CD4-positive, alpha-beta memory T cell (primary cell): ENCODE data around the gene SIPA1. TPM values are rescaled to one million over a fixed set of nuclear protein-coding genes. Genes with fewer than 3 reads are reported as not detected.

Experiments
- CTCF ChIA-PET: fragments of 350-600 bp; sonication (Branson Sonifier 250); formaldehyde crosslinking; loops from one replicate; lab custom pipeline; 2021; ENCODE audit warnings: inconsistent platforms; ENCODE audit not compliant: partially characterized antibody; lab: Charles Lee
- POLR2A ChIA-PET: fragments of 350-600 bp; sonication (Branson Sonifier 250); formaldehyde crosslinking; loops from one replicate; lab custom pipeline; 2021; ENCODE audit not compliant: partially characterized antibody; lab: Charles Lee
- DNase-seq, 5 donors: peaks; one replicate each; pipeline versions ENCODE4 v3.0.0 to v3.0.0-alpha.2; 2020 to 2022; ENCODE audit warnings: mixed read lengths in 1 of 5
- H3K27ac ChIP-seq: one replicate; pipeline ENCODE4 v1.7.0; 2013; ENCODE audit warnings: low read depth, low read length
- H3K27me3 ChIP-seq: 2 replicates; pipeline ENCODE4 v1.7.0; 2013; ENCODE audit warnings: mild to moderate bottlenecking, low read length, moderate library complexity; ENCODE audit not compliant: insufficient read depth
- H3K36me3 ChIP-seq: 2 replicates; pipeline ENCODE4 v1.7.0; 2013; ENCODE audit warnings: mild to moderate bottlenecking, low read length, moderate library complexity; ENCODE audit not compliant: insufficient read depth
- H3K4me1 ChIP-seq: 2 replicates; pipeline ENCODE4 v1.7.0; 2013; ENCODE audit warnings: mild to moderate bottlenecking, low read length, moderate library complexity; ENCODE audit not compliant: insufficient read depth
- H3K4me3 ChIP-seq, 2 donors: one replicate each; pipeline ENCODE4 v1.7.0; 2013; ENCODE audit warnings: low read length in 2 of 2, mild to moderate bottlenecking in 1 of 2
- H3K9me3 ChIP-seq, 2 donors: one replicate each; pipeline ENCODE4 v1.7.0; 2013; ENCODE audit warnings: low read length in 2 of 2, control low read depth in 1 of 2; ENCODE audit not compliant: control insufficient read depth in 1 of 2
- H3K27ac Mint-ChIP-seq, 7 donors: one replicate each; pipeline ENCODE4 v1.8.0; 2020 to 2021; ENCODE audit warnings: mixed read lengths in 7 of 7, mild to moderate bottlenecking in 6 of 7, inconsistent platforms in 3 of 7, moderate library complexity in 3 of 7
- H3K27me3 Mint-ChIP-seq, 2 donors: one replicate each; pipeline ENCODE4 v1.8.0; 2020 to 2021; ENCODE audit warnings: mixed read lengths in 2 of 2
- H3K36me3 Mint-ChIP-seq, 2 donors: one replicate each; pipeline ENCODE4 v1.8.0; 2020 to 2021; ENCODE audit warnings: mixed read lengths in 2 of 2, inconsistent platforms in 1 of 2, mild to moderate bottlenecking in 1 of 2
- H3K4me1 Mint-ChIP-seq, 4 donors: one replicate each; pipeline ENCODE4 v1.8.0; 2020 to 2021; ENCODE audit warnings: mixed read lengths in 4 of 4, mild to moderate bottlenecking in 1 of 4
- H3K4me3 Mint-ChIP-seq, 8 donors: one replicate each; pipeline ENCODE4 v1.8.0; 2020 to 2021; ENCODE audit warnings: mixed read lengths in 8 of 8, mild to moderate bottlenecking in 7 of 8, moderate library complexity in 6 of 8, inconsistent platforms in 3 of 8
- H3K9me3 Mint-ChIP-seq, 8 donors: one replicate each; pipeline ENCODE4 v1.8.0; 2020 to 2021; ENCODE audit warnings: mixed read lengths in 8 of 8, mild to moderate bottlenecking in 5 of 8, inconsistent platforms in 3 of 8, moderate library complexity in 1 of 8
- intact Hi-C: fragments of 100-400 bp; cut with micrococcal nuclease; formaldehyde crosslinking; loops from one replicate; pipeline ENCODE4 v1.15.1; 2023
- polyA plus RNA-seq, 2 donors: library from polyadenylated mRNA; unstranded; fragments of 300-500 nt; fragmentation: Illumina TruSeq; gene quantifications; one replicate each; pipeline ENCODE4 v1.2.3, GENCODE V29; 2021
- total RNA-seq, 2 experiments: library from RNA; stranded (reverse); gene quantifications; one replicate each; pipeline ENCODE4 v1.2.3, GENCODE V29; 2021

SIPA1 gene
- total and polyA plus RNA-seq, 4 experiments from 2014 or later = 50.1 to 204 (median 159) TPM

GRCh38 chr11:65692367-65692766, 54.5 kb downstream of the SIPA1 start:
- Mint-ChIP-seq H3K36me3 (no peaks in the 10 kb centered on the region), H3K27me3 (peaks cover 0 to 1% of the 10 kb centered on the region in 2 donors), H3K9me3 (no peaks in the 10 kb centered on the region), H3K4me3 (no peak overlapping the region), H3K4me1 (no peaks in the 10 kb centered on the region), H3K27ac (no peak overlapping the region)
- ChIA-PET CTCF (no interaction called here), POLR2A (no interaction called here)
- intact Hi-C loops = no loop called here
- Histone ChIP-seq H3K4me3 (no peak overlapping the region), H3K9me3 (no peaks in the 10 kb centered on the region), H3K36me3 (no peaks in the 10 kb centered on the region), H3K4me1 (no peaks in the 10 kb centered on the region), H3K27me3 (no peaks in the 10 kb centered on the region), H3K27ac (no peak overlapping the region)
- no peak for DNase-seq

GRCh38 chr11:65695459-65696241, 57.7 kb downstream of the SIPA1 start:
- Histone ChIP-seq H3K4me3 (no peak overlapping the region), H3K27ac (no peak overlapping the region), H3K9me3 (no peaks in the 10 kb centered on the region), H3K36me3 (no peaks in the 10 kb centered on the region), H3K4me1 (no peaks in the 10 kb centered on the region), H3K27me3 (no peaks in the 10 kb centered on the region)
- intact Hi-C loops = no loop called here
- no peaks in the 10 kb centered on the region for H3K36me3 Mint-ChIP-seq
- H3K4me3 Mint-ChIP-seq = no peak overlapping the region
- no peaks in the 10 kb centered on the region for H3K4me1 Mint-ChIP-seq
- DNase-seq = no peak
- ChIA-PET POLR2A (no interaction called here), CTCF (interaction anchor here (0.6 to 1.2 kb wide), 3 partner anchors 9 to 177 kb away, joined by 3 read pairs; no protein-coding TSS in a partner anchor)
- H3K9me3 Mint-ChIP-seq = no peaks in the 10 kb centered on the region
- peaks cover 0 to 1% of the 10 kb centered on the region in 2 donors for H3K27me3 Mint-ChIP-seq
- H3K27ac Mint-ChIP-seq = no peak overlapping the region

GRCh38 chr11:65696802-65697552, 59.1 kb downstream of the SIPA1 start:
- POLR2A ChIA-PET = no interaction called here
- H3K4me3 Mint-ChIP-seq = no peak overlapping the region
- intact Hi-C loops = no loop called here

GRCh38 chr11:65698205-65698604, 60.3 kb downstream of the SIPA1 start:
- Histone ChIP-seq H3K36me3 (no peaks in the 10 kb centered on the region), H3K4me1 (no peaks in the 10 kb centered on the region), H3K27me3 (no peaks in the 10 kb centered on the region), H3K4me3 (no peak overlapping the region), H3K27ac (no peak overlapping the region), H3K9me3 (no peaks in the 10 kb centered on the region)
- ChIA-PET POLR2A (no interaction called here), CTCF (no interaction called here)
- Mint-ChIP-seq H3K36me3 (no peaks in the 10 kb centered on the region), H3K27ac (no peak overlapping the region), H3K4me3 (no peak overlapping the region), H3K27me3 (peaks cover 1 to 5% of the 10 kb centered on the region in 2 donors), H3K4me1 (no peaks in the 10 kb centered on the region), H3K9me3 (no peaks in the 10 kb centered on the region)
- no peak for DNase-seq
- intact Hi-C loops = no loop called here

More at GRCh38 chr11:65696802-65697552, 59.1 kb downstream of the SIPA1 start:
- Histone ChIP-seq H3K9me3 (no peaks in the 10 kb centered on the region), H3K36me3 (no peaks in the 10 kb centered on the region), H3K27me3 (no peaks in the 10 kb centered on the region), H3K4me3 (no peak overlapping the region), H3K4me1 (no peaks in the 10 kb centered on the region), H3K27ac (no peak overlapping the region)
- Mint-ChIP-seq H3K4me1 (no peaks in the 10 kb centered on the region), H3K9me3 (no peaks in the 10 kb centered on the region), H3K27ac (peak overlapping the region in 2 of 7 donors; percentile 37 to 72), H3K27me3 (peaks cover 0 to 1% of the 10 kb centered on the region in 2 donors), H3K36me3 (no peaks in the 10 kb centered on the region)
- no peak for DNase-seq
- CTCF ChIA-PET = interaction anchor here (1.2 kb wide), 1 partner anchor 8 kb away, joined by 3 read pairs; no protein-coding TSS in a partner anchor

GRCh38 chr11:65699306-65699705, 61.4 kb downstream of the SIPA1 start:
- CTCF ChIA-PET = no interaction called here
- Histone ChIP-seq H3K4me1 (no peaks in the 10 kb centered on the region), H3K27me3 (no peaks in the 10 kb centered on the region), H3K36me3 (no peaks in the 10 kb centered on the region), H3K4me3 (no peak overlapping the region), H3K9me3 (no peaks in the 10 kb centered on the region), H3K27ac (no peak overlapping the region)
- H3K9me3 Mint-ChIP-seq = no peaks in the 10 kb centered on the region
- H3K4me3 Mint-ChIP-seq = no peak overlapping the region
- H3K27me3 Mint-ChIP-seq = peaks cover 1 to 5% of the 10 kb centered on the region in 2 donors
- intact Hi-C loops = no loop called here
- no peaks in the 10 kb centered on the region for H3K4me1 Mint-ChIP-seq
- no peak for DNase-seq
- POLR2A ChIA-PET = no interaction called here
- no peaks in the 10 kb centered on the region for H3K36me3 Mint-ChIP-seq
- H3K27ac Mint-ChIP-seq = no peak overlapping the region

GRCh38 chr11:65700399-65700798, 62.5 kb downstream of the SIPA1 start:
- H3K9me3 Mint-ChIP-seq = no peaks in the 10 kb centered on the region

More at GRCh38 chr11:65700399-65700798, 62.5 kb downstream of the SIPA1 start:
- Mint-ChIP-seq H3K27me3 (peaks cover 1 to 7% of the 10 kb centered on the region in 2 donors), H3K27ac (no peak overlapping the region), H3K36me3 (no peaks in the 10 kb centered on the region), H3K4me3 (no peak overlapping the region), H3K4me1 (no peaks in the 10 kb centered on the region)
- CTCF ChIA-PET = no interaction called here
- DNase-seq = no peak
- no peaks in the 10 kb centered on the region for H3K9me3 ChIP-seq
- H3K27ac ChIP-seq = no peak overlapping the region
- no peaks in the 10 kb centered on the region for H3K27me3 ChIP-seq
- POLR2A ChIA-PET = no interaction called here
- no peak overlapping the region for H3K4me3 ChIP-seq
- intact Hi-C loops = no loop called here
- H3K36me3 ChIP-seq = no peaks in the 10 kb centered on the region
- no peaks in the 10 kb centered on the region for H3K4me1 ChIP-seq
